ENCODE measurements around the gene BBS5.
"Not testable (repeated sequence)": the region's sequence is repeated elsewhere in the genome, so short reads cannot be mapped to it uniquely, and the experiment has no call there.

BBS5 gene

GRCh38 chr2:169485650-169486138, 6.4 kb downstream of the BBS5 start:
- no peak for DNase-seq (ENCODE audit: low read depth in 2 of 2, low spot score in 1 of 2)

- DNase-seq (ENCODE audit: low read depth in 2 of 2, low spot score in 1 of 2) = no peak
These were observed 7.2 kb downstream of the BBS5 start for GRCh38 chr2:169486487-169486886.

- DNase-seq (ENCODE audit: low read depth in 2 of 2, low spot score in 1 of 2) = no peak
These were observed 11.5 kb downstream of the BBS5 start for GRCh38 chr2:169490834-169491233.

- no peak for DNase-seq (ENCODE audit: low read depth in 2 of 2, low spot score in 1 of 2)
These were observed 12.1 kb downstream of the BBS5 start for GRCh38 chr2:169491378-169491777.

GRCh38 chr2:169493360-169493759, 14.1 kb downstream of the BBS5 start:
- no peak for DNase-seq (ENCODE audit: low read depth in 2 of 2, low spot score in 1 of 2)

GRCh38 chr2:169495310-169495928, 16.1 kb downstream of the BBS5 start:
- DNase-seq (ENCODE audit: low read depth in 2 of 2, low spot score in 1 of 2) = no peak

GRCh38 chr2:169504651-169505050, 25.4 kb downstream of the BBS5 start:
- DNase-seq (ENCODE audit: low read depth in 2 of 2, low spot score in 1 of 2) = no peak

- DNase-seq (ENCODE audit: low read depth in 2 of 2, low spot score in 1 of 2) = no peak
These were observed 28.4 kb downstream of the BBS5 start for GRCh38 chr2:169507698-169508097.

GRCh38 chr2:169509298-169509885, 30.1 kb downstream of the BBS5 start, which contains the start of gene KLHL41:
TSS of gene KLHL41 (plus strand) at chr2:169509702. CDS start at chr2:169509779, 77 bp downstream.
- no peak for DNase-seq (ENCODE audit: low read depth in 2 of 2, low spot score in 1 of 2)

- DNase-seq (ENCODE audit: low read depth in 2 of 2, low spot score in 1 of 2) = no peak
These were observed 30.7 kb downstream of the BBS5 start for GRCh38 chr2:169509955-169510354.

- DNase-seq (ENCODE audit: low read depth in 2 of 2, low spot score in 1 of 2) = no peak
These were observed 31.2 kb downstream of the BBS5 start for GRCh38 chr2:169510496-169510895.

- DNase-seq (ENCODE audit: low read depth in 2 of 2, low spot score in 1 of 2) = no peak
These were observed 32.5 kb downstream of the BBS5 start for GRCh38 chr2:169511818-169512217.

GRCh38 chr2:169512525-169512924, 33.2 kb downstream of the BBS5 start:
- DNase-seq (ENCODE audit: low read depth in 2 of 2, low spot score in 1 of 2) = no peak

GRCh38 chr2:169513094-169513493, 33.8 kb downstream of the BBS5 start:
- no peak for DNase-seq (ENCODE audit: low read depth in 2 of 2, low spot score in 1 of 2)

GRCh38 chr2:169513926-169514325, 34.6 kb downstream of the BBS5 start:
- no peak for DNase-seq (ENCODE audit: low read depth in 2 of 2, low spot score in 1 of 2)

- DNase-seq (ENCODE audit: low read depth in 2 of 2, low spot score in 1 of 2) = not testable (repeated sequence)
These were observed 35.5 kb downstream of the BBS5 start for GRCh38 chr2:169514758-169515157.

GRCh38 chr2:169516488-169516995, 37.2 kb downstream of the BBS5 start:
- not testable (repeated sequence) for DNase-seq (ENCODE audit: low read depth in 2 of 2, low spot score in 1 of 2)

GRCh38 chr2:169520896-169521295, 41.6 kb downstream of the BBS5 start:
- DNase-seq (ENCODE audit: low read depth in 2 of 2, low spot score in 1 of 2) = no peak

GRCh38 chr2:169523681-169524080, 44.4 kb downstream of the BBS5 start:
- no peak for DNase-seq (ENCODE audit: low read depth in 2 of 2, low spot score in 1 of 2)

- DNase-seq (ENCODE audit: low read depth in 2 of 2, low spot score in 1 of 2) = no peak
These were observed 46.1 kb downstream of the BBS5 start for GRCh38 chr2:169525434-169525833.

GRCh38 chr2:169526451-169526850, 47.2 kb downstream of the BBS5 start:
- DNase-seq (ENCODE audit: low read depth in 2 of 2, low spot score in 1 of 2) = no peak

- DNase-seq (ENCODE audit: low read depth in 2 of 2, low spot score in 1 of 2) = peak; percentile 36 to 68
These were observed 49.0 kb downstream of the BBS5 start for GRCh38 chr2:169528271-169528701.

- not testable (repeated sequence) for DNase-seq (ENCODE audit: low read depth in 2 of 2, low spot score in 1 of 2)
These were observed 60.2 kb downstream of the BBS5 start for GRCh38 chr2:169539460-169539859.
